Stimulated activated CD8-positive, alpha-beta memory T cell treated with anti-CD3 and anti-CD28 coated beads, Interleukin-2, amount 100 ng/mL, for 48 hours (primary cell): ENCODE measurements around the gene MZT2A.
"Not testable (repeated sequence)": the region's sequence is repeated elsewhere in the genome, so short reads cannot be mapped to it uniquely, and the experiment has no call there.

Experiments used
- DNase-seq, 2 donors: peaks; one replicate each; pipeline ENCODE4 v3.0.0-alpha.2; 2020; ENCODE audit warnings: low read depth in 2 of 2

The MZT2A gene

GRCh38 chr2:131454914-131455313 is 37.3 kb downstream of the MZT2A start:
- DNase-seq = not testable (repeated sequence)

- not testable (repeated sequence) for DNase-seq
These were observed 40.8 kb downstream of the MZT2A start for GRCh38 chr2:131451265-131451949.

DNA sequence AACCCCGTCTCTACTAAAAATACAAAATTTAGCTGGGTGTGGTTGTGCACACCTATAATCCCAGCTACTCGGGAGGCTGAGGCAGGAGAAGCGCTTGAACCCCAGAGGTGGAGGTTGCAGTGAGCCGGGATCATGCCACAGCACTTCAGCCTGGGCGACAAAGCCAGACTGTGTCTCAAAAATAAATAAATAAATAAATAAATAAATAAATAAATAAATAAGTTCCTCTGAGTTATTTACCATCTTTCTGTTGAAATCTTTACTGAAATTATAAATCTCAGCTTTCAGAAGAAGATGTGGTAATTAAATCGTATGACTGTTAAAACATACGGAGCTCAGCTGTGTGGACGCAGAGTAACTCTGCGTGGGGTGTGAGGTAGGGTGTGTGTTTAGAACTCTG is 44.2 kb downstream of the MZT2A start:
- DNase-seq = not testable (repeated sequence)

DNA sequence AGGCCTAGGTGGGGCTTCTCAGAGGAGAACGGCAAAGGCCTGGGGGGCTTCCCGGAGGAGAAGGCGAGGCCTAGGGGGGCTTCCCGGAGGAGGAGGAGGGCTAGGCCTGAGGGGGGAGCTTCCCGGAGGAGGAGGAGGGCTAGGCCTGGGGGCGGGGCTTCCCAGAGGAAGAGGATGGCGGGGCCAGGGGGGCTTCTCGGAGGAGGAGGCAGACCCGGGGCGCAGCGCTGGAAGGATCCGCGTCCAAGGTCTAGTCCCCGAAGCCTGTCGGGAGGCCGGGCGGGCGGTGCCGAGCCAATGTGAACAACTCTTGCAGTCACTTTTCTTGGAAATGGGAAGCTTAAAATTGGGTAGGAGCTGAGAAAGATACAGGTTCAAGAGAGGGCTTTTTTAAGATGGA is 46.3 kb downstream of the MZT2A start:
- DNase-seq = no peak

- not testable (repeated sequence) for DNase-seq
These were observed 46.7 kb downstream of the MZT2A start for GRCh38 chr2:131445515-131445797.

GRCh38 chr2:131444736-131445514 is 47.3 kb downstream of the MZT2A start:
- not testable (repeated sequence) for DNase-seq

DNA sequence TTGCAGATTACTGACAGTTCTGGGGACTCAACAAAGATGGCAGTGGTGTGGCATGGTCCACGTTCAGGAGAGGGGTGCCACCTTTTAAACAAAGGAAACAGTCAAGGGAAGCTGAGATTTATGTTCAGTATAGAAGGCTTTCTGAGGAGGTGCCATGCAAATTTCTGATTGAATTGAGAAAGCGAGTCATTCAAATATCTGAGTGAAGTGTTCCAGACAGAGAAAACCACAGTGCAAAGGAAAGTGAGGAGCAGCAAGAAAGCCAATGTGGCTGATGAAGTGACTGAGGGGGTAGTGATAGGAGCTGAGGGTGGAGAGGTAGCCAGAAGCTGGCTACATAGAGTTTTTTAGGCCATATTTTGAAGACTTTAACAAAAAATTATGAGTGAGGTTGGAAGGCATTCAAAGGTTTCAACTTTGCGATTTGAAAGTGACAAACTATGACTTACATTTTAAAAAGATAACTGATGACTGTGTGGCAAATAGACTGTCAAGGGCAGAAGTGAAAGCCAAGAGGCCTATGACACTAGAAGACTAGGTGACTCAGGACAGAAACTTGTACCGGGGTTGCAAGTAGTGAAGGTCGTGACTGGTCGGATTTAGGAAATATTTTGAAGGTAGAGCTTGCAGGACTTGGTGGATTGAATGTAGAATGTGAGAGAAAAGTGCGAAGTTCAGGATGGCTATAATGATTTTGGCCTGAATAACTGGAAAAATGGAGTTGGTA is 51.3 kb downstream of the MZT2A start:
- DNase-seq = not testable (repeated sequence)
